Tibial nerve (tissue), 4 donors: ENCODE data around the gene BRICD5. TPM values are rescaled to one million over a fixed set of nuclear protein-coding genes. Genes with fewer than 3 reads are reported as not detected.

Source experiments
- DNase-seq, 2 donors: peaks; one replicate each; pipeline ENCODE4 v3.0.0-alpha.2; 2019; ENCODE audit warnings: low spot score in 2 of 2
- H3K27ac ChIP-seq, 4 donors: fragments of 200-600 bp; sonication (generic) in 3 of 4; one replicate each; pipeline ENCODE4 v1.5.1; 2017 to 2019; ENCODE audit warnings: mild to moderate bottlenecking in 1 of 4
- H3K27me3 ChIP-seq, 2 donors: fragments of 200-600 bp; sonication (generic) in 1 of 2; one replicate each; pipeline versions ENCODE4 v1.5.1 to v1.6.0; 2017 to 2019
- H3K36me3 ChIP-seq, 3 donors: fragments of 200-600 bp; sonication (generic); one replicate each; pipeline ENCODE4 v1.5.1; 2018 to 2019
- H3K4me1 ChIP-seq, 4 donors: fragments of 200-600 bp; sonication (generic) in 3 of 4; one replicate each; pipeline ENCODE4 v1.5.1; 2017 to 2019
- H3K4me3 ChIP-seq, 4 donors: fragments of 200-600 bp; sonication (generic) in 3 of 4; one replicate each; pipeline ENCODE4 v1.5.1; 2017 to 2019; ENCODE audit warnings: mild to moderate bottlenecking in 1 of 4, moderate library complexity in 1 of 4
- H3K9me3 ChIP-seq, 4 donors: fragments of 200-600 bp; sonication (generic) in 3 of 4; one replicate each; pipeline ENCODE4 v1.5.1; 2017 to 2019
- CTCF ChIP-seq, 5 experiments: fragments of 200-600 bp in 3 of 5; fragments of 450-650 bp in 2 of 5; sonication (generic) in 3 of 5; IDR thresholded peaks; one replicate each; pipeline ENCODE4 v1.5.1; 2016 to 2019; ENCODE audit warnings: antibody characterized with exemption in 5 of 5, mild to moderate bottlenecking in 3 of 5, moderate library complexity in 2 of 5
- EP300 ChIP-seq, 2 donors: sonication (generic); formaldehyde crosslinking; IDR thresholded peaks; one replicate each; pipeline ENCODE4 v1.6.1; 2017; ENCODE audit warnings: antibody characterized with exemption in 2 of 2, mild to moderate bottlenecking in 1 of 2
- POLR2A ChIP-seq, 2 donors: fragments of 450-650 bp; IDR thresholded peaks; one replicate each; pipeline ENCODE4 v1.6.1; 2017; ENCODE audit warnings: antibody characterized with exemption in 2 of 2, mild to moderate bottlenecking in 2 of 2, moderate library complexity in 2 of 2
- WGBS, 2 donors: methylation state at CpG; one replicate each; pipeline ENCODE4 v1.1.5; 2018; 5-methylcytosine and 5-hydroxymethylcytosine counted together
- total RNA-seq, 4 donors: library from RNA; depleted of rRNA; stranded (reverse); fragments of >200 nt; gene quantifications; one replicate each; pipeline ENCODE4 v1.1.0, GENCODE V29; 2016

BRICD5 gene
- total RNA-seq, 4 donors from 2014 or later: 19.8 to 203 (median 24.4) TPM

GRCh38 chr16:2200313-2200712, 10.3 kb downstream of the BRICD5 start:
- H3K36me3 ChIP-seq: no peaks in the 10 kb centered on the region
- DNase-seq: no peak
- H3K4me1 ChIP-seq: peaks cover 0 to 23% (median 8%) of the 10 kb centered on the region in 4 donors
- TF ChIP-seq EP300 (IDR thresholded peaks at IDR 0.05) (no peak), POLR2A (IDR thresholded peaks at IDR 0.05) (no peak), CTCF (IDR thresholded peaks at IDR 0.05) (no peak)
- peaks cover 0 to 25% of the 10 kb centered on the region in 2 donors for H3K27me3 ChIP-seq
- 83 to 90% methylated on average over 6 of the region's 6 CpGs for WGBS, 2 donors
- no peak overlapping the region for H3K4me3 ChIP-seq
- no peak overlapping the region for H3K27ac ChIP-seq
- H3K9me3 ChIP-seq: no peaks in the 10 kb centered on the region

- Histone ChIP-seq H3K9me3 (no peaks in the 10 kb centered on the region), H3K27ac (no peak overlapping the region), H3K36me3 (no peaks in the 10 kb centered on the region), H3K4me3 (no peak overlapping the region), H3K4me1 (peaks cover 0 to 25% (median 9%) of the 10 kb centered on the region in 4 donors), H3K27me3 (peaks cover 0 to 32% of the 10 kb centered on the region in 2 donors)
- WGBS, 2 donors: 67 to 69% methylated on average over 9 to 14 of the region's 14 CpGs
- no peak for DNase-seq
- TF ChIP-seq CTCF (IDR thresholded peaks at IDR 0.05): no peak
- no peak for TF ChIP-seq POLR2A (IDR thresholded peaks at IDR 0.05)
- no peak for TF ChIP-seq EP300 (IDR thresholded peaks at IDR 0.05)
These were observed 11.0 kb downstream of the BRICD5 start for GRCh38 chr16:2199621-2200139.

GRCh38 chr16:2199095-2199494, 11.6 kb downstream of the BRICD5 start:
- no peak for DNase-seq
- H3K9me3 ChIP-seq: no peaks in the 10 kb centered on the region
- H3K27ac ChIP-seq: no peak overlapping the region
- no peak for TF ChIP-seq EP300 (IDR thresholded peaks at IDR 0.05)
- TF ChIP-seq POLR2A (IDR thresholded peaks at IDR 0.05): no peak
- no peak for TF ChIP-seq CTCF (IDR thresholded peaks at IDR 0.05)
- no peaks in the 10 kb centered on the region for H3K36me3 ChIP-seq
- H3K4me1 ChIP-seq: peaks cover 0 to 25% (median 8%) of the 10 kb centered on the region in 4 donors
- 60 to 84% methylated on average over 3 to 5 of the region's 5 CpGs for WGBS, 2 donors
- peaks cover 0 to 37% of the 10 kb centered on the region in 2 donors for H3K27me3 ChIP-seq
- H3K4me3 ChIP-seq: no peak overlapping the region

GRCh38 chr16:2198283-2198682, 12.4 kb downstream of the BRICD5 start:
- DNase-seq: no peak
- H3K27ac ChIP-seq: no peak overlapping the region
- no peaks in the 10 kb centered on the region for H3K9me3 ChIP-seq
- 61 to 65% methylated on average over 4 of the region's 4 CpGs for WGBS, 2 donors
- TF ChIP-seq CTCF (IDR thresholded peaks at IDR 0.05) (no peak), EP300 (IDR thresholded peaks at IDR 0.05) (no peak), POLR2A (IDR thresholded peaks at IDR 0.05) (no peak)
- peaks cover 0 to 46% of the 10 kb centered on the region in 2 donors for H3K27me3 ChIP-seq
- no peak overlapping the region for H3K4me3 ChIP-seq
- peaks cover 0 to 25% (median 8%) of the 10 kb centered on the region in 4 donors for H3K4me1 ChIP-seq
- no peaks in the 10 kb centered on the region for H3K36me3 ChIP-seq

- Histone ChIP-seq H3K36me3 (no peaks in the 10 kb centered on the region), H3K27ac (no peak overlapping the region), H3K4me1 (peaks cover 0 to 25% (median 8%) of the 10 kb centered on the region in 4 donors), H3K27me3 (peaks cover 0 to 46% of the 10 kb centered on the region in 2 donors), H3K9me3 (no peaks in the 10 kb centered on the region), H3K4me3 (no peak overlapping the region)
- 71 to 81% methylated on average over 6 of the region's 6 CpGs for WGBS, 2 donors
- no peak for DNase-seq
- TF ChIP-seq CTCF (IDR thresholded peaks at IDR 0.05) (no peak), POLR2A (IDR thresholded peaks at IDR 0.05) (no peak), EP300 (IDR thresholded peaks at IDR 0.05) (no peak)
These were observed 12.9 kb downstream of the BRICD5 start for GRCh38 chr16:2197765-2198164.
